Measurements from ENCODE around the gene GPR162. TPM values are rescaled to one million over a fixed set of nuclear protein-coding genes. Genes with fewer than 3 reads are reported as not detected.
"Not testable (repeated sequence)": the region's sequence is repeated elsewhere in the genome, so short reads cannot be mapped to it uniquely, and the experiment has no call there.

GPR162 gene
- total RNA-seq, 2 experiments from 2014 or later: 0.24 TPM; not detected in 1

DNA sequence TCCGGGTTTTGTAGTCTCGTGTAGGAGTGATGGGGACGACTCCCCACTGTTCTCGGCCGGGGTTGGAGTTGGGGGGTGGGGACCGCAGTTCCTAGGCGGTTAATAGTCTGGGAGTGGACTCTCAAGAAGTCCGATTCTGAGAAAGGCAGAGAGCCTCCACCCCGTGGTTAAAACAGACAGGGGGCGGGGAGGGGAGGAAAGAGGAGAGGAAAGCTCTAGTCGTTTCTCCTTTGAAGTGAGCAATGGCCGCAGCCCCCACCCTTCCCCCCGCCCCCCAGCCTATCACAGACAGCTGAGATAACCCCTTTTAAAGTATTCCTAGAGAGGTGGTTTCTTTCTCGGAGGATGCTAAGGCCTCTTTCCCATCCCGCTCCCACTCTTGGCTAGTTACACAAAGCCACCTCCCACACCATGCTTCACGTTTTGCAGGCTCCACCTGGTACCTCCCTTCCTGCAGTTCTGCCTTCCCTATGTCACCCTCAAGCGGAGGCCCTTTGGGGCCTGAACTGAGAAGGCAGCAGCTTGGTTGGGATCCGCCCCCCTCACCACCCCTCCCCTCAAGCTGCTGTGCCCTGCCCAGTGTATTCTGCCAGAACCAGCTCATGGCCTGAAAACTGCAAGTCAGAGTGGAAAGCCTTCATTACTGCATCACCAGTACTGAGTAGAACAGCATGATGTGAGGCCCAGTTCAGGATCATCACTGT is 31.2 kb downstream of the GPR162 start:
- Mint-ChIP-seq H3K9me3 (no peaks in the 10 kb centered on the region), H3K27me3 (ENCODE audit: low read depth) (no peaks in the 10 kb centered on the region), H3K36me3 (ENCODE audit: low read depth) (peaks cover 31% of the 10 kb centered on the region), H3K4me1 (ENCODE audit: low read depth) (peaks cover 35% of the 10 kb centered on the region), H3K27ac (peak overlapping the region; percentile 93), H3K4me3 (peak overlapping the region; percentile 86)
- intact Hi-C loops (cut with micrococcal nuclease): loop anchor here (1.0 to 5.0 kb wide), 18 partner anchors 20 to 516 kb away; partner anchors contain the start of genes C1RL, CHD4, COPS7A and EMG1
- peak; percentile 81 for DNase-seq
- CTCF ChIA-PET: interaction anchor here (1.0 to 4.0 kb wide), 15 partner anchors 8 to 298 kb away, joined by 3 to 24 read pairs (median 5); partner anchors contain the start of genes MLF2, PTMS, SPSB2 and TPI1

DNA sequence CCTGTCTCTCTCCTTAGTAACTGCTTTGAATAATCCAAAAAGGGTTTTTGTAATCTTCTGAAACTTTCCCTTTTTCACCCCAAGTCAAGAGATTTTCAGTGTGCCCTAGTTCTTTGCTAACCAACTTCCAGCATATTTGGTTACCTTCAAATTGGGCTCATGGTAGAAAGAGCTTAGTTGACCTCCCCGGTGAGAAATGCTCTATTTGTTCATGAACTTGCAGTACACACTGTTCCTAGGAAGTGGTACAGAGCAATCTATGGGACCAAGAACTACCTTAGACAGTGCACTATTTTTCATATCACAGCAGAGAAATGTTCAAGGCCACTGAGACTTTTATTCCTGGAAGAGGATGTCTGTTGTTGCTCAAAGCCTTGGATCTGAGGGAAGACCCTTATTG is 32.0 kb downstream of the GPR162 start:
- no peak for DNase-seq
- Mint-ChIP-seq H3K4me3 (peak overlapping the region; percentile 86), H3K9me3 (no peaks in the 10 kb centered on the region), H3K27me3 (ENCODE audit: low read depth) (no peaks in the 10 kb centered on the region), H3K4me1 (ENCODE audit: low read depth) (peaks cover 35% of the 10 kb centered on the region), H3K27ac (peak overlapping the region; percentile 93), H3K36me3 (ENCODE audit: low read depth) (peaks cover 29% of the 10 kb centered on the region)
- intact Hi-C loops (cut with micrococcal nuclease): loop anchor here (5.0 kb wide), 3 partner anchors 254 to 516 kb away; partner anchors contain the start of genes C1RL and VAMP1
- CTCF ChIA-PET: interaction anchor here (0.7 to 4.0 kb wide), 10 partner anchors 9 to 119 kb away, joined by 3 to 24 read pairs (median 6); partner anchors contain the start of genes PTMS, SPSB2 and TPI1

DNA sequence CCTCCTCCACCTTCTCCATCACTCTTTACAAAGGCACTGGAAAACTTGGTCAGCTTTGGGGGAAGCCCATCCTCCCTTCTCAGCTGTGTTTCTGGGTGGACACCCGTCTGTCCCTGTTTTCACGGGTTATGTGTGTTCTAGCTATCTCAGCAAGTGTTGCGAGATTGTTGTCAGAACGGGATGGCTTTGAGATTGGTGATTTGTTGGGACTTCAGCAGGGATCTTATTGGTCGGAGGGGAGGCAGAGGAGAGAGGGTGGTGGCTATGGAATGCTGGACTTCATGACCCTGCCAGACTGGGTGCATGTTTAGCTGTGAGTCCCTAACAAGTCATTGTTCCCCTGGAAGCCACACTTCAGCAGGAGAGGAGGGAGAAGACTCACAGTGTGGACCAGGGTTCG is 32.4 kb downstream of the GPR162 start:
- H3K27ac Mint-ChIP-seq: peak overlapping the region; percentile 93
- H3K4me3 Mint-ChIP-seq: peak overlapping the region; percentile 86
- H3K36me3 Mint-ChIP-seq (ENCODE audit: low read depth): peaks cover 28% of the 10 kb centered on the region
- CTCF ChIA-PET: interaction anchor here (0.7 to 4.0 kb wide), 7 partner anchors 9 to 84 kb away, joined by 3 to 24 read pairs (median 6); partner anchors contain the start of gene SPSB2
- DNase-seq: no peak
- H3K27me3 Mint-ChIP-seq (ENCODE audit: low read depth): no peaks in the 10 kb centered on the region
- H3K9me3 Mint-ChIP-seq: no peaks in the 10 kb centered on the region
- H3K4me1 Mint-ChIP-seq (ENCODE audit: low read depth): peaks cover 34% of the 10 kb centered on the region
- intact Hi-C loops (cut with micrococcal nuclease): loop anchor here (5.0 kb wide), 3 partner anchors 253 to 517 kb away; partner anchors contain the start of genes C1RL and VAMP1

DNA sequence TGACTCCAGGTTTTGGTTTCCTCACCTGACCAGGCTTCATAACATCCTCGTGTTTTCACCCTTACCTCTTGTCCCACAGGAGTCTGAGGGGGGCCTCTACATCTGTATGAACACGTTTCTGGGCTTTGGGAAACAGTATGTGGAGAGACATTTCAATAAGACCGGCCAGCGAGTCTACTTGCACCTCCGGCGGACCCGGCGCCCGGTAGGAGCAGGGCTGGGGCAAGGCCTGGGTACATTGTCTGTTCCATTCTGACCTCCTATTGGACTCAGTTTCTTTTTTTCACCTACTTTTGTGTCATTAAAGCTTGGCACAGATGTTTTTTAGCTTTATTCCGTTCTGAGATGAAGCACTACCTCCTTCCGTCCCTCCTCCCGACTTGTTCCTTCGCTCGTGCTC is 33.7 kb downstream of the GPR162 start:
- Mint-ChIP-seq H3K4me1 (ENCODE audit: low read depth) (peaks cover 23% of the 10 kb centered on the region), H3K9me3 (no peaks in the 10 kb centered on the region), H3K36me3 (ENCODE audit: low read depth) (peaks cover 23% of the 10 kb centered on the region), H3K27ac (no peak overlapping the region), H3K27me3 (ENCODE audit: low read depth) (no peaks in the 10 kb centered on the region), H3K4me3 (no peak overlapping the region)
- intact Hi-C loops (cut with micrococcal nuclease): no loop called here
- CTCF ChIA-PET: interaction anchor here (3.1 kb wide), 1 partner anchor 17 kb away, joined by 24 read pairs; the partner anchor contains the start of gene SPSB2
- DNase-seq: no peak

DNA sequence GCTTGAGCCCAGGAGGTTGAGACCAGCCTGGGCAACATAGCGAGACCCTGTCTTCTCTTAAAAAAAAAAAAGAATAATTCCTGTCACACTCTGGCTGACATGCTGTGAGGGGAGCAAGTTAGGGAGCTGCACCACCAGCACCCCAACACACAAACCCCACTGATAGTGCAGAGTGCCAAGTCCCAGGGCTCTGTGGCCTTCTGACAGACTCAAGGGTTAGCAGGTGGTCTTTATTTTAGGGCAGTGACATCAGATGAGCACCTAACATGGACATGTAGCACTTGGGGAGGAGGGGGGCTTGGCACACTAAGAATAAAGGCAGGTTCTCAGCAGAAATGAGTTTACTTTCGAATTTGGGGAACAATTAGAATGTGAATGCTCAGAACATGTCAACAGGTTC is 37.2 kb downstream of the GPR162 start:
- CTCF ChIA-PET: interaction anchor here (0.6 to 1.7 kb wide), 2 partner anchors 11 to 58 kb away, joined by 7 read pairs; no protein-coding TSS in a partner anchor
- H3K4me1 Mint-ChIP-seq (ENCODE audit: low read depth): peaks cover 9% of the 10 kb centered on the region
- no peak overlapping the region for H3K4me3 Mint-ChIP-seq
- no peaks in the 10 kb centered on the region for H3K9me3 Mint-ChIP-seq
- no peaks in the 10 kb centered on the region for H3K27me3 Mint-ChIP-seq (ENCODE audit: low read depth)
- intact Hi-C loops (cut with micrococcal nuclease): no loop called here
- H3K36me3 Mint-ChIP-seq (ENCODE audit: low read depth): peaks cover 38% of the 10 kb centered on the region
- no peak overlapping the region for H3K27ac Mint-ChIP-seq
- no peak for DNase-seq

DNA sequence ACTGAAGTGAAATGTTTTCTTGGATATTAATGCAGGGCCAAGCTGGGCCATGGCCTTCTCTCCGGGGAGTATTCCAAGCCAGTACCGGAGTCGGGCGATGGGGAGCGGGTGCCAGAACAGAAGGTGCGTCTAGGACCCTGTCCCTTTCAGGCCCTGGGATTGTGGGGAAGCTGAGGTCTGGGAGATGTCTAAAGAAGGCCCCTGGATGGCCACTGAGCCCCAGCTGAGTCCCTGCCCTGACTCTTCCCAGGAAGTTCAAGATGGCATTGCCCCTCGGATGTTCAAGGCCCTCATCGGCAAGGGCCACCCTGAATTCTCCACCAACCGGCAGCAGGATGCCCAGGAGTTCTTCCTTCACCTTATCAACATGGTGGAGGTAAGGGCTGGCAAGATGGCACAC is 38.5 kb downstream of the GPR162 start:
- CTCF ChIA-PET: interaction anchor here (1.4 to 1.7 kb wide), 2 partner anchors 10 to 13 kb away, joined by 4 to 7 read pairs; partner anchors contain the start of gene SPSB2
- Mint-ChIP-seq H3K4me3 (no peak overlapping the region), H3K27ac (no peak overlapping the region), H3K4me1 (ENCODE audit: low read depth) (no peaks in the 10 kb centered on the region), H3K9me3 (no peaks in the 10 kb centered on the region), H3K27me3 (ENCODE audit: low read depth) (no peaks in the 10 kb centered on the region), H3K36me3 (ENCODE audit: low read depth) (peaks cover 40% of the 10 kb centered on the region)
- intact Hi-C loops (cut with micrococcal nuclease): no loop called here
- DNase-seq: no peak

DNA sequence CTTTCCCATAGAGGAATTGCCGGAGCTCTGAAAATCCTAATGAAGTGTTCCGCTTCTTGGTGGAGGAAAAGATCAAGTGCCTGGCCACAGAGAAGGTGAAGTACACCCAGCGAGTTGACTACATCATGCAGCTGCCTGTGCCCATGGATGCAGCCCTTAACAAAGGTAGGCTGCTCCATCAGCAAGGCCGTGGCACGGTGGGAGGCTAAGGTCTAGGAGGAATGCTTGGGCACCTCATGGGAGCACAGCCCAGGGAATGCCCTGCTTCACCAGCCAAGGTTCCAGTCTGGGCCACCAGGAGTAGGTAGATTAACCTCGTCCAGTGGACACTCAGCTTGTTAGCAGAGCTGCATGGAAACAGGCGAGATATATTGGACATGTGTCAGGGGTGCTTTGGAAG is 39.3 kb downstream of the GPR162 start:
- intact Hi-C loops (cut with micrococcal nuclease): no loop called here
- Mint-ChIP-seq H3K9me3 (no peaks in the 10 kb centered on the region), H3K36me3 (ENCODE audit: low read depth) (peaks cover 43% of the 10 kb centered on the region), H3K4me1 (ENCODE audit: low read depth) (no peaks in the 10 kb centered on the region), H3K4me3 (no peak overlapping the region), H3K27ac (no peak overlapping the region), H3K27me3 (ENCODE audit: low read depth) (no peaks in the 10 kb centered on the region)
- DNase-seq: no peak
- CTCF ChIA-PET: interaction anchor here (1.0 kb wide), 2 partner anchors 9 to 12 kb away, joined by 3 read pairs; partner anchors contain the start of genes SPSB2 and USP5

DNA sequence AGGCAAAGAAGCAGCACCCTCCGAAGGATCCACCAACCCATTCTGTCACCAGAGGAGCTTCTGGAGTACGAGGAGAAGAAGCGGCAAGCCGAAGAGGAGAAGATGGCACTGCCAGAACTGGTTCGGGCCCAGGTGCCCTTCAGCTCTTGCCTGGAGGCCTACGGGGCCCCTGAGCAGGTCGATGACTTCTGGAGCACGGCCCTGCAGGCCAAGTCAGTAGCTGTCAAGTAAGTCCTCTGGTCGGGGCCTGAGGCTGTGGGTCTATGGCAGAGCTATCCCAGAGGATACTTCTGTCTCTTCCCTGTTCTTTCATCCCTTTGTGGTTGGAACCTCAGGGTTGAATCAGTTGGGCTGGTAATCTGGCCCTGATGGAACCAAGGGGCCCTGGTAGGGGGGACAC is 39.8 kb downstream of the GPR162 start:
- Mint-ChIP-seq H3K4me3 (no peak overlapping the region), H3K36me3 (ENCODE audit: low read depth) (peaks cover 42% of the 10 kb centered on the region), H3K9me3 (no peaks in the 10 kb centered on the region), H3K27ac (no peak overlapping the region), H3K27me3 (ENCODE audit: low read depth) (no peaks in the 10 kb centered on the region), H3K4me1 (ENCODE audit: low read depth) (peaks cover 1% of the 10 kb centered on the region)
- no peak for DNase-seq
- intact Hi-C loops (cut with micrococcal nuclease): no loop called here
- CTCF ChIA-PET: interaction anchor here (1.0 kb wide), 2 partner anchors 9 to 11 kb away, joined by 3 read pairs; partner anchors contain the start of genes SPSB2 and USP5

DNA sequence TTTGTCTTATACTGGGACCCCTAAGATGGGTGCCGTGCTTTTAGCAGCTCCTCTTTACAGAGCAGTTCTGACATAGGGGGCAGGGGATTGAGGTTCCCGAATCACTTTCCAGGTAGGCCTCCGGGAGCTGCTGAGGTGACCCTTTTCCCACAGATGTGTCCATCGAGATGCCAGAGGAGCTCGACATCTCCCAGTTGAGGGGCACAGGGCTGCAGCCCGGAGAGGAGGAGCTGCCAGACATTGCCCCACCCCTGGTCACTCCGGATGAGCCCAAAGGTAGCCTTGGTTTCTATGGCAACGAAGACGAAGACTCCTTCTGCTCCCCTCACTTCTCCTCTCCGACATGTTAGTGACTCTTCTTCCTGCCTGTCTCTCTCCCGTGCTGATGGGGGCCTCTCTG is 41.4 kb downstream of the GPR162 start:
- no peaks in the 10 kb centered on the region for H3K27me3 Mint-ChIP-seq (ENCODE audit: low read depth)

DNA sequence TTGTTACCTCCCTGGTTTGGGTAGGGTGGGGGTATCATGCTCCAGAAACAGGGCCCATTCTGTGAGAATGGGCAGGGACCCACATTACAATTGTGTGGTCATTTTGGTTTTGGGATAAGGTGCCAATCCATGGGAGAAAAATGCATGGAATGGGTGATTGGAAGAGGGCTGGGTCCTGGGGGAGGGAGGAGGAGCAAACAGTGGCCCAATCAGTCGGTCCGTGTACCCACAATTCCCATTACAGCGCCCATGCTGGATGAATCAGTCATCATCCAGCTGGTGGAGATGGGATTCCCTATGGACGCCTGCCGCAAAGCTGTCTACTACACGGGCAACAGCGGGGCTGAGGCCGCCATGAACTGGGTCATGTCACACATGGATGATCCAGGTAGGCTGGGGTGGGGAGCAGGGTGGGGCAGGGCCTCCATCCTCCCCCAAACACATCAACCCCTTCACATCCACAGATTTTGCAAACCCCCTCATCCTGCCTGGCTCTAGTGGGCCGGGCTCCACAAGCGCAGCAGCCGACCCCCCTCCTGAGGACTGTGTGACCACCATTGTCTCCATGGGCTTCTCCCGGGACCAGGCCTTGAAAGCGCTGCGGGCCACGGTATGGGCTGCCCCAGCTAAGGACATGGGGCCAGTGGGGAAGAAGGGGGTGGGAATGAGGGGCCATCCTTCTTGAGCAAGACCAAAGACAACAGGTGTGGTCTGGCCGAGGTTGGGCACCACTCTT is 42.1 kb downstream of the GPR162 start:
- Mint-ChIP-seq H3K9me3 (no peaks in the 10 kb centered on the region), H3K36me3 (ENCODE audit: low read depth) (peaks cover 43% of the 10 kb centered on the region), H3K4me1 (ENCODE audit: low read depth) (peaks cover 15% of the 10 kb centered on the region), H3K4me3 (no peak overlapping the region), H3K27ac (no peak overlapping the region), H3K27me3 (ENCODE audit: low read depth) (no peaks in the 10 kb centered on the region)
- DNase-seq: no peak
- intact Hi-C loops (cut with micrococcal nuclease): no loop called here
- CTCF ChIA-PET: interaction anchor here (1.3 to 3.4 kb wide), 2 partner anchors 10 to 12 kb away, joined by 6 to 18 read pairs; partner anchors contain the start of genes CDCA3 and USP5

More for the DNA sequence above, 41.4 kb downstream of the GPR162 start:
- H3K27ac Mint-ChIP-seq: no peak overlapping the region
- CTCF ChIA-PET: interaction anchor here (1.3 kb wide), 1 partner anchor 10 kb away, joined by 6 read pairs; no protein-coding TSS in a partner anchor
- H3K9me3 Mint-ChIP-seq: no peaks in the 10 kb centered on the region
- peaks cover 36% of the 10 kb centered on the region for H3K36me3 Mint-ChIP-seq (ENCODE audit: low read depth)
- no peak overlapping the region for H3K4me3 Mint-ChIP-seq
- H3K4me1 Mint-ChIP-seq (ENCODE audit: low read depth): peaks cover 9% of the 10 kb centered on the region
- no peak for DNase-seq
- intact Hi-C loops (cut with micrococcal nuclease): no loop called here

DNA sequence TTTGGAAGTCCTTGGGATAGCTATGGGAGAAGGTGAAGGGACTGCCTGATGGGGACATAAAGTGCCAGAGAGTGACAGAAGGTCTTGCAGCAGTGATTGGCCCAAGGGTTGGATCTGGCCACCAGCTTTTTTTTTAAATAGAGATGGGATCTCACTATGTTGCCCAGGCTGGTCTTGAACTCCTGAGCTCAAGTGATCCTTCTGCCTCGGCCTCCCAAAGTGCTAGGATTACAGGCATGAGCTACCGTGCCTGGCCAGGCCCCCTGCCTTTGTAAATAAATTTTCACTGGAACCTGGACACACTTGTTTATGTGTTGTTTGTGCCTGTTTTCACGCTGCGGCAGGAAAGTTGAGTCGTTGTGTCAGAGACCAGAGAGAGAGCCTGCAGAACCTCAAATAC is 43.7 kb downstream of the GPR162 start:
- H3K9me3 Mint-ChIP-seq; H3K27me3 Mint-ChIP-seq (ENCODE audit: low read depth); DNase-seq; intact Hi-C loops (cut with micrococcal nuclease); H3K4me3 Mint-ChIP-seq: not testable (repeated sequence)
- peak overlapping the region; percentile 10 for H3K27ac Mint-ChIP-seq
- H3K36me3 Mint-ChIP-seq (ENCODE audit: low read depth): peaks cover 53% of the 10 kb centered on the region
- H3K4me1 Mint-ChIP-seq (ENCODE audit: low read depth): peaks cover 30% of the 10 kb centered on the region
- CTCF ChIA-PET: interaction anchor here (0.7 to 3.4 kb wide), 3 partner anchors 13 to 112 kb away, joined by 3 to 18 read pairs (median 3); partner anchors contain the start of genes CDCA3, MLF2 and USP5
